Calu3 (cell line): ENCODE results near the gene ZNF783. TPM values are rescaled to one million over a fixed set of nuclear protein-coding genes. Genes with fewer than 3 reads are reported as not detected.
A peak's percentile ranks its signal among the peaks of the same experiment; 100 is the strongest.

ENCODE experiments used
- BruUV-seq: library from RNA; stranded (reverse); fragments of 400-500 nt; replicated peaks from 2 replicates; lab custom pipeline; 2021; lab: Mats Ljungman, UMichigan
- CTCF ChIA-PET: fragments of 300-600 bp; sonication (Branson Sonifier 250); formaldehyde crosslinking; loops from one replicate; lab custom pipeline; 2022; ENCODE audit warnings: antibody characterized with exemption; lab: Charles Lee
- DNase-seq: peaks from one replicate; pipeline ENCODE4 v3.0.0; 2022
- H3K27ac Mint-ChIP-seq: one replicate; pipeline ENCODE4 v1.8.0; 2022; ENCODE audit warnings: mixed read lengths; ENCODE audit not compliant: unreplicated experiment
- H3K27me3 Mint-ChIP-seq: one replicate; pipeline ENCODE4 v1.8.0; 2022; ENCODE audit warnings: mixed read lengths; ENCODE audit not compliant: unreplicated experiment
- H3K36me3 Mint-ChIP-seq: one replicate; pipeline ENCODE4 v1.8.0; 2022; ENCODE audit warnings: mild to moderate bottlenecking, moderate library complexity, mixed read lengths; ENCODE audit not compliant: insufficient read depth, unreplicated experiment
- H3K4me1 Mint-ChIP-seq: one replicate; pipeline ENCODE4 v1.8.0; 2022; ENCODE audit warnings: mild to moderate bottlenecking, low read depth, mixed read lengths; ENCODE audit not compliant: unreplicated experiment
- H3K4me3 Mint-ChIP-seq: one replicate; pipeline ENCODE4 v1.8.0; 2022; ENCODE audit warnings: mild to moderate bottlenecking, low read depth, moderate library complexity, mixed read lengths; ENCODE audit not compliant: unreplicated experiment
- H3K9me3 Mint-ChIP-seq: one replicate; pipeline ENCODE4 v1.8.0; 2022; ENCODE audit warnings: low read depth, mixed read lengths; ENCODE audit not compliant: unreplicated experiment
- intact Hi-C: fragments of 100-400 bp; cut with micrococcal nuclease; formaldehyde crosslinking; loops from one replicate; pipeline ENCODE4 v1.10.0; 2022; ENCODE audit not compliant: unreplicated experiment
- total RNA-seq: library from RNA; stranded (reverse); gene quantifications from 2 replicates; pipeline ENCODE4 v1.2.3, GENCODE V29; 2022
- TF ChIP-seq, protein P1 (sequence below): fragments of 200-600 bp; IDR thresholded peaks from one replicate; pipeline ENCODE4 v1.8.0; 2022; ENCODE audit warnings: antibody characterized with exemption; ENCODE audit not compliant: unreplicated experiment

Gene ZNF783
- total RNA-seq, 1 experiment from 2014 or later = 17.8 TPM

- peaks cover 31% of the 10 kb centered on the region for H3K36me3 Mint-ChIP-seq
- TF ChIP-seq, protein P1, sequence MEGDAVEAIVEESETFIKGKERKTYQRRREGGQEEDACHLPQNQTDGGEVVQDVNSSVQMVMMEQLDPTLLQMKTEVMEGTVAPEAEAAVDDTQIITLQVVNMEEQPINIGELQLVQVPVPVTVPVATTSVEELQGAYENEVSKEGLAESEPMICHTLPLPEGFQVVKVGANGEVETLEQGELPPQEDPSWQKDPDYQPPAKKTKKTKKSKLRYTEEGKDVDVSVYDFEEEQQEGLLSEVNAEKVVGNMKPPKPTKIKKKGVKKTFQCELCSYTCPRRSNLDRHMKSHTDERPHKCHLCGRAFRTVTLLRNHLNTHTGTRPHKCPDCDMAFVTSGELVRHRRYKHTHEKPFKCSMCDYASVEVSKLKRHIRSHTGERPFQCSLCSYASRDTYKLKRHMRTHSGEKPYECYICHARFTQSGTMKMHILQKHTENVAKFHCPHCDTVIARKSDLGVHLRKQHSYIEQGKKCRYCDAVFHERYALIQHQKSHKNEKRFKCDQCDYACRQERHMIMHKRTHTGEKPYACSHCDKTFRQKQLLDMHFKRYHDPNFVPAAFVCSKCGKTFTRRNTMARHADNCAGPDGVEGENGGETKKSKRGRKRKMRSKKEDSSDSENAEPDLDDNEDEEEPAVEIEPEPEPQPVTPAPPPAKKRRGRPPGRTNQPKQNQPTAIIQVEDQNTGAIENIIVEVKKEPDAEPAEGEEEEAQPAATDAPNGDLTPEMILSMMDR = no peak
- peaks cover 37% of the 10 kb centered on the region for H3K4me1 Mint-ChIP-seq
- intact Hi-C loops = no loop called here
- no TSS peak for BruUV-seq
- peaks cover 3% of the 10 kb centered on the region for H3K9me3 Mint-ChIP-seq
- H3K4me3 Mint-ChIP-seq = peak overlapping the region; percentile 51
- H3K27ac Mint-ChIP-seq = peak overlapping the region; percentile 97
- CTCF ChIA-PET = interaction anchor here (1.1 kb wide), 1 partner anchor 41 kb away, joined by 3 read pairs; no protein-coding TSS in a partner anchor
- DNase-seq = no peak
- no peaks in the 10 kb centered on the region for H3K27me3 Mint-ChIP-seq
Observed at GRCh38 chr7:149237502-149237901, 24.5 kb upstream of the ZNF783 start.

- Mint-ChIP-seq H3K27ac (peak overlapping the region; percentile 97), H3K36me3 (peaks cover 31% of the 10 kb centered on the region), H3K9me3 (peaks cover 6% of the 10 kb centered on the region), H3K4me3 (peak overlapping the region; percentile 51), H3K27me3 (no peaks in the 10 kb centered on the region), H3K4me1 (peaks cover 32% of the 10 kb centered on the region)
- TF ChIP-seq, protein P1 = no peak
- intact Hi-C loops = loop anchor here (1.0 to 2.0 kb wide), 3 partner anchors 32 to 93 kb away; partner anchors contain the start of gene ZNF282
- no TSS peak for BruUV-seq
- CTCF ChIA-PET = no interaction called here
- DNase-seq = peak; percentile 86
Observed at GRCh38 chr7:149238051-149238450, 23.9 kb upstream of the ZNF783 start.

GRCh38 chr7:149239345-149240143, 22.5 kb upstream of the ZNF783 start, which contains the start of gene ZNF212:
ZNF212 (plus strand) TSS chr7:149239651; CDS start chr7:149239779, 128 bp downstream.
- no TSS peak for BruUV-seq

DNA sequence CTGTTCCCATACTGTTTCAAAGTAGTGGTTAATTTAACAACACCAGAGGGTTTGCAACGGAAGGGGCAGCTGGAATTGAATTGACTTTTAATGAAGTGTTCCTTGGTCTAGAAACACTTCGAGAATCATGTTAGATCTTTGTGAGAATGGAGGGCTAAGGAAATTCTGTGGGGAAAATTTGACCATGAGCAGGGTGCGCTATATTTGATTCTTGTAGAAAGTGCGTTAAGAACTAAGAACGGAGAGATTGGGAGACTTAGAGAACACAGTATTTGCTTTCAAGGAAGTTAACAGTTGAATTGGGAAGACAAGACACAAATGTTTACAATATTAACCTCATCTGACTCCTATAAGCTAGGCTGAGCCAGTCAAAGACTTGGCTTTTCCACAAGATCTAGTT, 21.4 kb upstream of the ZNF783 start:
- H3K27me3 Mint-ChIP-seq = no peaks in the 10 kb centered on the region
- H3K36me3 Mint-ChIP-seq = peaks cover 31% of the 10 kb centered on the region
- no peak for DNase-seq
- H3K27ac Mint-ChIP-seq = peak overlapping the region; percentile 97
- intact Hi-C loops = no loop called here
- peaks cover 6% of the 10 kb centered on the region for H3K9me3 Mint-ChIP-seq
- peaks cover 28% of the 10 kb centered on the region for H3K4me1 Mint-ChIP-seq
- H3K4me3 Mint-ChIP-seq = peak overlapping the region; percentile 90
- CTCF ChIA-PET = interaction anchor here (0.9 kb wide), 1 partner anchor 45 kb away, joined by 5 read pairs; the partner anchor contains the start of gene ZNF282
- TF ChIP-seq, protein P1 = no peak
- TSS peak; percentile 60 for BruUV-seq

More at GRCh38 chr7:149239345-149240143, 22.5 kb upstream of the ZNF783 start, which contains the start of gene ZNF212:
- TF ChIP-seq, protein P1 = peak; percentile 68
- Mint-ChIP-seq H3K4me3 (peak within 1 kb of the TSS; percentile 90), H3K36me3 (peaks cover 31% of the 10 kb centered on the region), H3K4me1 (peaks cover 28% of the 10 kb centered on the region), H3K27ac (peak within 1 kb of the TSS; percentile 97), H3K9me3 (peaks cover 6% of the 10 kb centered on the region), H3K27me3 (no peaks in the 10 kb centered on the region)
- intact Hi-C loops = loop anchor here (2.0 kb wide), 2 partner anchors 45 to 95 kb away; partner anchors contain the start of gene ZNF282
- DNase-seq = peak; percentile 97
- CTCF ChIA-PET = interaction anchor here (0.9 kb wide), 1 partner anchor 44 kb away, joined by 5 read pairs; the partner anchor contains the start of gene ZNF282
